ENCODE measurements around the gene PRPSAP2.
"Not testable (repeated sequence)": the region's sequence is repeated elsewhere in the genome, so short reads cannot be mapped to it uniquely, and the experiment has no call there.

Gene PRPSAP2

GRCh38 chr17:18937981-18938691 lies 80.2 kb downstream of the PRPSAP2 start:
- DNase-seq (ENCODE audit: low read depth in 2 of 2, low spot score in 1 of 2): no peak

GRCh38 chr17:18938692-18939023 lies 80.7 kb downstream of the PRPSAP2 start:
- no peak for DNase-seq (ENCODE audit: low read depth in 2 of 2, low spot score in 1 of 2)

GRCh38 chr17:18944646-18945045 lies 86.7 kb downstream of the PRPSAP2 start:
- DNase-seq (ENCODE audit: low read depth in 2 of 2, low spot score in 1 of 2): no peak

GRCh38 chr17:18946536-18946935 lies 88.6 kb downstream of the PRPSAP2 start:
- no peak for DNase-seq (ENCODE audit: low read depth in 2 of 2, low spot score in 1 of 2)

GRCh38 chr17:18947866-18948265 lies 89.9 kb downstream of the PRPSAP2 start:
- DNase-seq (ENCODE audit: low read depth in 2 of 2, low spot score in 1 of 2): no peak

GRCh38 chr17:18948476-18949006 lies 90.6 kb downstream of the PRPSAP2 start:
- no peak for DNase-seq (ENCODE audit: low read depth in 2 of 2, low spot score in 1 of 2)

GRCh38 chr17:18949566-18949965 lies 91.6 kb downstream of the PRPSAP2 start:
- no peak for DNase-seq (ENCODE audit: low read depth in 2 of 2, low spot score in 1 of 2)

GRCh38 chr17:18950346-18950745 lies 92.4 kb downstream of the PRPSAP2 start:
- DNase-seq (ENCODE audit: low read depth in 2 of 2, low spot score in 1 of 2): no peak

GRCh38 chr17:18950944-18951905 lies 93.3 kb downstream of the PRPSAP2 start:
- no peak for DNase-seq (ENCODE audit: low read depth in 2 of 2, low spot score in 1 of 2)

- no peak for DNase-seq (ENCODE audit: low read depth in 2 of 2, low spot score in 1 of 2)
These were observed 94.3 kb downstream of the PRPSAP2 start, which contains the start of gene SLC5A10 for GRCh38 chr17:18951941-18952842. Gene SLC5A10 (plus strand): TSS chr17:18952165. CDS start chr17:18952206, 41 bp downstream.

GRCh38 chr17:18953231-18953728 lies 95.3 kb downstream of the PRPSAP2 start:
- DNase-seq (ENCODE audit: low read depth in 2 of 2, low spot score in 1 of 2): no peak

- DNase-seq (ENCODE audit: low read depth in 2 of 2, low spot score in 1 of 2): no peak
These were observed 96.4 kb downstream of the PRPSAP2 start for GRCh38 chr17:18954321-18954720.

GRCh38 chr17:18955009-18955408 lies 97.1 kb downstream of the PRPSAP2 start:
- no peak for DNase-seq (ENCODE audit: low read depth in 2 of 2, low spot score in 1 of 2)

- not testable (repeated sequence) for DNase-seq (ENCODE audit: low read depth in 2 of 2, low spot score in 1 of 2)
These were observed 98.1 kb downstream of the PRPSAP2 start for GRCh38 chr17:18956021-18956420.

GRCh38 chr17:18956581-18956980 lies 98.7 kb downstream of the PRPSAP2 start:
- no peak for DNase-seq (ENCODE audit: low read depth in 2 of 2, low spot score in 1 of 2)

- no peak for DNase-seq (ENCODE audit: low read depth in 2 of 2, low spot score in 1 of 2)
These were observed 99.9 kb downstream of the PRPSAP2 start for GRCh38 chr17:18957831-18958230.

- no peak for DNase-seq (ENCODE audit: low read depth in 2 of 2, low spot score in 1 of 2)
These were observed 100.7 kb downstream of the PRPSAP2 start for GRCh38 chr17:18958611-18959010.

GRCh38 chr17:18959071-18959844 lies 101.3 kb downstream of the PRPSAP2 start:
- no peak for DNase-seq (ENCODE audit: low read depth in 2 of 2, low spot score in 1 of 2)

- DNase-seq (ENCODE audit: low read depth in 2 of 2, low spot score in 1 of 2): no peak
These were observed 101.9 kb downstream of the PRPSAP2 start for GRCh38 chr17:18959845-18960240.

GRCh38 chr17:18960241-18960665 lies 102.3 kb downstream of the PRPSAP2 start:
- no peak for DNase-seq (ENCODE audit: low read depth in 2 of 2, low spot score in 1 of 2)
